Activated CD4-positive, alpha-beta T cell treated with anti-CD3 and anti-CD28 coated beads for 4 hours (primary cell): Measurements from ENCODE around the gene WASHC3.
"Not testable (repeated sequence)": the region's sequence is repeated elsewhere in the genome, so short reads cannot be mapped to it uniquely, and the experiment has no call there.

Experiments used
- DNase-seq, 2 donors: peaks; one replicate each; pipeline ENCODE4 v3.0.0-alpha.2; 2020

Gene WASHC3

DNA sequence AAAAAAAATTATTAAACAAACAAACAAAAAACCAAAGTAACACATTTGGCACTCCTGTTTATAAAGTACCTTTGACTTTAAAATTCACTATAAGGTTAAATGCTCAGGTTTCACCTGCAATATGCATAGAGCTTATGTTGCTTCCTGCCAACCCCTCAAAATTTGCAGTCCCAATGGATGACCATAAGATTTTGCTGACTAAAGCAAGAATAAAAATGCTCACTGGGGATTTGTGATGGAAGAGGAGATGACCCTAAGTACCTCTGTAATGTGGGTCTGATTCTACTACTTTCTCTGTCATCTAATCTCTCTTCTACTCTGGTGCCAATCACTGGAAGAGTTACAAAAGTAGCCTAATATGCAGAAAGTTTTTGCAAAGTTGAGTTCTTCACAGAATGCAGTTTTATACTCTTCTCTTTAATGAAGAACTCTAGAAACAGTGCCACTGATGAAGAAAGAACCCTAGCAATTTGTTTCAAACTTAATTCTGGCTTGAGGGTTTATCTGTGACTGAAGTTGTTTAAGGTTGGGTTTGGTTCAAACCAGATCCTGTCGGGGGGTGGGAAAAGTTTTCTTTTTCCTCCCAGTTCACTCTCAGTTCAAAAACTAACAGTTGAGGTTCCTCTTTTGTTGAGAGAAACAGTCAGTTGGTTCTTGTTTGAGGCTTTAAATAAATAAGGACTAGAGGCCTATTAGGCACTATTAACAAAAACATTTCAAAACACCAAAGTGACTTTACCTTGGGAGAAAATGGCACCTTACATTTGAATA is 10.9 kb downstream of the WASHC3 start:
- DNase-seq = no peak

DNA sequence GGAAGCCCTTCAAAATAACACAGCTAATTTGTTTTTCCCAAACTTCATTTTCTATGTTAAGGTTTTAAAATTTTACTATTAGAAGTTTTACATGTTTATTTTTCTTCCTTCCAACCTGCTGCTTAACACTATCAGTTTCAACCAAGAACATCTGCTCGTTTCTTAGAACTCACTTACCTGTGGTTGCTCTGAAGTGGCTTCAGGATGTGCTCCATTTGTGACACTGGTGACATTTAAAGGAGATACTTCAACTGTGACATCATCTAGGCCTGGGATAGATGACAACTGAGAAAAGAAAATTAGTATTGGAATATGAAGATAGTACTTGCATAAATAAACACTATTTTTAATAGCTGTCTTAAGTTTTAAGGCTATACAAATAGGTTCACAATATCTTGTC is 17.9 kb downstream of the WASHC3 start:
- peak in 1 of 2 donors; percentile 28 for DNase-seq

DNA sequence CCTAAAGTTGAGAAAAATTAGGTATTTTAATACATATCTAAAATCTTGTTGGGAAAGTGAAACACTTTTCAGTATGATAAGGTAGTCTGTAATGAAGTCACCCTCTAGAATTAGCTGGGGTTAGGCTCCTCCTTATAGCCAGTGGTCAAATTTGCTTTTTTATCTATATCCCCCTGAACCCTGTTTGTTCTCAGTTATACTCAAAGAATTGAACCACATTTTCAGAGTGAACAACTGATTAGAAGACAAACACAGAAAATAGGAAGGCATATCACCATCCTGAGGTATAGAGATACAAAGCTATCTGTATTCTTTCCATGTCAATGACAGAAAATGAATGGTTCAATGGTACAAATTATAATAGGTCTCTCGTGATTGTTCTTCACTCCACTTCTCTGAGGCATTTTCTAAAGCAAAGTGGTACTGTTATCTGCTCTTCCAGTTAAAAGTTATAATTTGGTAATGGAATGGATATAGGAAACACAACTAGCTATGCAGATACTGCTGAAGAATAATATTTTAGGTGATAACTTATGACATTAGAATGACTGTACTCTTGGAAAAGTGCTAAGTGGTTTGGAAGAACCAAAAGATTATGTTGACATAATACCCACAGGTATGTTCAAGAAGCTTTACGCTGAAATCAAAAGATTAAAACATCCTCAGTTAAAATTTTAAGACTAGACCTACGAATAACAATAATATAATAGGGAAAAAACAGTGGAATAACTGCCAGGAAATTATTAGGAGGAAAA is 27.6 kb downstream of the WASHC3 start:
- DNase-seq = no peak

DNA sequence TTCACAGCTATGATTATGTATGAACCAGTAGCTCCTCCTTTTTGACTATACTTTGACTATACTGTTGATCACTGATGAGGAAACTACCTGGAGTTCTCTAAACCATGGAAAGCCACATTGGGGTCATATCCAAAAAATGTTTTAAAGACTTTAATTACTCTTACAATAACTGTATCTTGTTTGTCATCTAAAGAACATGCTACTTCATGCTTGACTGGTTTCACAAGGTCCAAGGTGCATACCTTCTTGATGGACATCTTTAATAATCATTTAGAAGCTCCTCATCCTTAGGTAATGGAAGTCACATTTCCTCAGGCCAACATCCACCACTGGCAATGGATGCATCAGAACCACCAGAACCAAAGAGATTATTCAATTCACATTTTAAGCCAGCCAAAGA is 29.9 kb downstream of the WASHC3 start:
- DNase-seq = no peak

DNA sequence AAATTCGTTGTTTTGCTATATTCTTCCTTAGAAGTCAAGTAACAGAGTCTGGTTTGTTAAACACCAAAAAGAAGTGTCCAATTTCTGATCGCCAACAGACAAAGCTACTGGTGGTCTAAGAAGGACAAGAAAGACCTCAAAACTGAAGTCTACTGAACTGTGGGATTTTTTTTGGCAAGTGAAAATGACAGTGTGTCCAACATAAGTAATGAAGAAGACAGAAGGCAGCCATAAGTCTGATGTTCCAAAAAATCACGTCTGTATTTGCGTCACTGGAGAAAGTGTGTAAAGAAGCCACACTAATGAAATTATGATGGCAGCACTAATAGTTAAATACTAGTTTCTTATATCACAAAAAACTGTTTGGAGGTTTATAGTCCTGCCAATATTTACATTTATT is 32.6 kb downstream of the WASHC3 start:
- no peak for DNase-seq

DNA sequence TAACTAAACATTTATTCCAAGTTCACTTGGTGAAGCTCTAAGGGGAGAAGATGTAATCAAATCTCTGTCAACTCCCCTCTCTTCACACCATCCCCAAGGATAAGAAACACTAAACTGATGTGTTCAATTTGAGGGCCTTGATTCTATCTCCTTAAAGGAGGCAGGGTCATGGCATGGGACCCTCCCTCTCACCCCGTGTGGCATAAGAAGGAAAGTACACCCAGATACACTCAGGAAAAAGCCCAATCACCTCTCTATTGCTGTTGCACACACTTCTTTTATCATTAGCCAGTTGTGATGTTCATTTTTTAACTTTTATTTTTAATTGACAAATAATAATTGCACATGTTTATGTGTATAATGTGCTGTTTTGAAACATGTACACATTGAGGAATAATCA is 35.1 kb downstream of the WASHC3 start:
- DNase-seq = no peak

DNA sequence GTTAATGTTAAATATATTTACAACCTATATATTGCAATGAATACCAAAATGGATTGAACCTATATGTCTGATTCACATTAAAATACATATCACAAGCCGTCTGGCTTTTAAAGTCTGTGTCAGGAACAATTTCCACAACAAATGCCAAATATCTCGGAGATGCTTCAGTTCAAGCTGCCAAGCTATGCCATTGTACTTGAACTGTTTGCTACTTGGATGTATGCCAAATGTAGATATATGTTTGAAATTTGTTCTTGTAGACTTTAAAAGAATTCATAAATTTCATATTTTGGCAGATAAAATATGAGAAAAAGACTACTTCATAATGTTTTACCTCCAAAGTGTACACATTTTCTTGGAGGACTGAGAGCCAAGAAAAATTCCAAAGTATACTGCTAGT is 37.0 kb downstream of the WASHC3 start:
- DNase-seq = no peak

DNA sequence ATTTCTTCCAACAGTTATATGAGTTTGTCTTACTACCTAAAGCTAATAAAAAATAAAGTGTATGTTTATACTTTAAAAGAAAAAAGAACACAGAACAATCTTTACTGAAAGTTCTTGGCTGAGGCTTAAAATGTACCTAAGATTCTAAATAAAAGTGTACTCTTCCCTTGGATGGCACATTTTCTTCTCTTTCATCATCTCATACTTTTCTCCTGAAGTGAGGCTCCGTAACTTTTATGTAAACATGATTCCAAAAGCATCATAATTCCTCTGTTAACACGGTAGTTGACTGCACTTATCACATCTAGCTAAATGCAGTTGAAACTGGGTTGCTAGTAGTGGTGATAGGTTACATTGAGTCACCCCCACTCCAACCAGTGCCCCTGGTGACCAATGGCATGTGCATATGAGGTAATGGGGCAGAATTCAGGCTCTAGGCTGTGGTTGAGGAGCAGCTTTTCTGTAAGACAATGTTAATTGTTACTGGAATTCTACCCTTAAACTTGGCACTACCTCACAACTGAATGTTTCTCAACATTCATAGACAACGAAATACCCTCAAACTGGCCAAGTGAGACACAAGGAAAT is 38.4 kb downstream of the WASHC3 start:
- DNase-seq = no peak

DNA sequence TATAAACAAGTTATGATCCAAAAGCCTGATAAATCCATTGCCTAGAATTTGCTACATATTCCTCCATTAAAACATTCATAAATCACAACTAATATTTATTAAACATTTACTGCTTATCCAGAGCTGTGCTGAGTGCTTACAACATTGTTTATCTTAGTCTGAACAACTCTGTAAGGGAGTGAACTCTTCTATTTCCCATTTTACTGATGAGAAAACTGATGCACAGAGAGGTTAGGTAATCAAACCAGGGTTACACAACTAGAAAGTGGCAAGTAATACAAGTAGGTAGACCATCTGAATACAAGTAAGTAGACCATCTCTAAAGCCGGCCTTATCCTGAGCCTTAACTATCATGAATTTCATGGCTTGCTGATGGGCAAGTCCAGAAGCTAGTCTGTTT is 39.5 kb downstream of the WASHC3 start:
- no peak for DNase-seq

DNA sequence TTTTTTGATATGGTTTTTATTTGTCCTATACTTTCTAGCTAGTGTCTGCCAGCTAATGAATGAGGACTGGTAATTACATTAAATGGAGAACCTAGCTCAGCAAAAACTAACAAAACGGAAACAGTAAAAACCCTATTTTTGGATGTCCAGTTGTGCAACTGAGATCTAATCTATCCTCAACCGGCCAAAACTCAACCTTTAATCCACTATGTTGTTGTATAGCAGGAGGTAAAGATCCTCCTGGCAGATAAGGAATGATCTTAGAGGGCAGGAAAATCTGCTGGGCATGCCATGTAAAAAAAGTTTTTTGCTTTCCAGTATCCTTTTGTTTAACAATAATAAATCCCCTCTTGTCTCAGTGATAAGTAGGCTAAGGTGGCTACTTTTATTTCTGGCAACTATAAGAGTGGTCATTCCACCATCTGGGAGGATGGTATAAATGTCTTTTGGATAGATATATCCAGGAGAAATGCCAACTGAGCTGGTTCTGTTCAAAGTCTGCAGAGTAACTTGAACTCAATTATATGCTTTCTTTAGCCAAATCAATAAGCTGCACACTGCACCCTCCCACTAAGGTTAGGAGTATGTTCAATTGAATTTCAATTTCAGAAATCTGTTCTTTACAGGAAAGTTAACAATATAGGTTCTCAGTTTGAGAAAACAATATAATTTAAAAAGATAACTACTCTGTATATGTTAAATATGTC is 40.1 kb downstream of the WASHC3 start:
- no peak for DNase-seq

DNA sequence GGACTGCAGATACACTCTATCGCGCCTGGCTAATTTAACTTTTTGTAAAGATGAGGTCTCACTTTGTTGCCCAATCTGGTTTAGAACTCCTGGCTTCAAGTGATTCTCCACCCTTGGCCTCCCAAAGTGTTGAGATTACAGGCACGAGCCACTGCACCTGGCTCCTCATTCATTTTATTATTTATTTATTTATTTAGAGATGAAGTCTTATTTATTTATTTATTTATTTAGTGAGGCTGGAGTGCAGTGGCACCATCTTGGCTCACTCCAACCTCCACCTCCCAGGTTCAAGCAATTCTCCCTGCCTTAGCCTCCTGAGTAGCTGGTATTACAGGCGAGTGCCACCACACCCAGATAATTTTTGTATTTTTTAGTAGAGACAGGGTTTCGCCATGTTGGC is 43.2 kb downstream of the WASHC3 start:
- not testable (repeated sequence) for DNase-seq

DNA sequence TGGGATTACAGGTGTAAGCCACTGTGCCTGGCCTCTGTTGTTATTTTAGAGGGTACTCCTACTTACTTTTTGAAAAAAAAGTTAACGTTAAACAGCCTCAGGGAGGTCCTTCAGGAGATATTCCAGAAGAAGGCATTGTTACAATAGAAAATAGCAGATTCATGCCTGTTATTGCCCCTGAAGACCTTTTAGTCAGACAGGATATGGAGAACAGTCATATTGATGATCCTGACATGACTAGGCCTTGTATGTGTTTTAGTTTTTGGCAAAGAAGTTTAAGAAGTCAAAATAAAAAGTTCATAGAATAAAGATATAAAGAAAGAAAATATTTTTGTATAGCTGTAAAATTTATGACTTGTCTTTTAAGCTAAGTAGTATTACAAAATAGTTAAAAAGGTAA is 45.3 kb downstream of the WASHC3 start:
- DNase-seq = no peak

DNA sequence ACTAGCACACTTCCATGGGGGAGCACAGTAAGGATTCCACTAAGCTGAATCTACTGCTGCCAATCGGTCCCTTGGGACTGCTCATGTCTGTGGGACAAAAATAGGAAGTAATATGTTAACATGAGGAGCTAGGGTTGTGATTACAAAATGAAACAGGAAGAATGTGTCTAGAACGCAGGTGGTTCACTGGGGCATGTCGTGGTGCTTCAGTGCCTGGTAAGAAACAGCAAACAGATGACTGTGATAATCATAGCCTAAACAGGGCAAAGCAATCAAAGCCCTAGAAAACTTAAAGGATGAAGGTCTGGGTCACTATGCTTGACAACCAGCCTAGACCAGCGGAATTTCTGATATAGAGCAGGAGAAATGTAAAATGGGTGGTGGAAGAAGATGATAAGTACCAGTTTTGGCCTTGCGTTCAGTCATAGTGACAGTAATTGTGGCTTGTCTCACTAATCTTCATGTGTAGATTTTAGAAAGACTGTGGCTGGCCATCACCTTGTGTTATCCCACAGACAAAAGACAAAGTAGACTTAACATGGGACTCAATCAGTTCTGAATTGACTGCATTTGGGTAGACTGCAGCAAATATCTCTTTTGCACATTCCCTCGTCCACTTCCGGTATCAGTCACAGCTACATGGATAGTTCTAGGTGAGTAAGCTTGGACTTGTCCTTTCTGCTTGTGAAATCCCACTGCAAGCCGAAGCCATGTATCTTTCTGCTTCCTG is 51.4 kb downstream of the WASHC3 start:
- no peak for DNase-seq

DNA sequence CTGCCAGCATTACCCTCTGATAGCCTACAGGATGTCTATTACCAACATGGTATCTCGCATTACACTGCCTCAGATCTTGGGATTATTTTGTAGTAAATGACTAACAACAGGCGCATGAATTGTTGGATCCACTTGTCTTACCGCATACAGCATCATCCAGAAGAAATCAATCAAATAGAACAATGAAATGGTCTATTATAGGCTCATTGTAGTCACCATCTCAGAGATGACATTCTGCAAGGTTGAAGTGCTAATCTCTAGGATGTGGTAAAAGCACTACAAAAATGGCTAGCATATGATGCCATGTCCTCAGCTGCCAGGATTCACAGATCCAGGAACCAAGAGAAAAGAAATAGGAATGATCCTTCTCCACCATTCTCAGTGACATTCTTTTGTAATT is 52.0 kb downstream of the WASHC3 start:
- DNase-seq = no peak

DNA sequence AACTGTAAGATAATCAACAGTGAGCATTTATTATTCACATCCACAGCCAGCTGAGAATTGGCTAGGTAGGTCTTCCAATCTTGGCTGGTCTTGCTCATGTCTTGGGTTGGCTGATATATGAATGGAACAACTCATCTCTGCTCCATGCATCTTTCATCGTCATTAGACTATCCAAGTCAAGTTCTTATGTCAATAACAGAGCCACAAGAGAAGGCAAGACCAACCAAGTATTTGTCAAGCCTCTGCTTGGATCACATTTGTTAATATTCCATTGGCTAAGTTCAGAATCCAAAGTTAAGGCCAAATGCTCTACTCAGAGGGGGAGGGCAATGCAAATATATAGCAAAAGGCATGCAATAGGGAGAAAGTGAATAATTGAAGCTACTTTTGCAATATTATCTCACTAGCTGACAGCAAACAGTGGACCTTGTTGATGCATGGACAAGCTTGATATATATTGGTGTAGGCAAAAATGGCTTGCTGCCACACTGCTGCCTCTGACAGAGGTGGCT is 53.1 kb downstream of the WASHC3 start:
- DNase-seq = no peak

DNA sequence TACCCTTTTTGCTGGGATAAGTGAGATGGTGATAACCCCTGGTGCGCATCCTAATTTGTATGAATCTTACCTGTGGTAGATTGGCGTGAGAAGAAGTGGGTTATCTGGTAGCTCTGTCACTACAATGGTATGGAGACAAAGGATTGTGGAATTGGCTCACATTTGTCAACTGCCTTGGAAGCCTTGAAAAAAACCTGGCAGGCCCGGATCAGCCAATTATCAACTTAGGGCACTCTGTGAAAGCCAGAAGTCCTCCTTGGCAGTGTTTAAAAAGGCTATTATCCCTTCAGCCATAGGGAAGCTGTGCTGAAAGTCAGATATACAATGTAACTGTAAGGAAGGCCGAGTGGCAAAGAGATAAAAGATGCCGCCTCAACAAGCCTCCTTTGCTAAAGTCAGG is 56.5 kb downstream of the WASHC3 start:
- no peak for DNase-seq

DNA sequence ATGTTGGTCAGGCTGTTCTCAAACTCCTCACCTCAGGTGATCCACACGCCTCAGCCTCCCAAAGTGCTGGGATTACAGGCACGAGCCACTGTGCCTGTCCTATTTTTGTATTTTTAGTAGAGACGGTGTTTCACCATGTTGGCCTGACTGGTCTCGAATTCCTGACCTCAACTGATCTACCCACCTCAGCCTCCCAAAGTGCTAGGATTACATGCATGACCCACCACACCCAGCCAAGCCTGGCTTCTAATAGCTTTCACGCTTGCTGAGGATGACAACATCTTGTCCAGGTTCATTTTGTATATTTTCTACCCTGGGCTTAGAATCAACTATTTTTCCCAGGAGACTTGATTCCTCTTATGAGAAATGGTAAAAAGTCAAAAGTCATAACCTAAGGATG is 64.7 kb downstream of the WASHC3 start:
- no peak for DNase-seq

DNA sequence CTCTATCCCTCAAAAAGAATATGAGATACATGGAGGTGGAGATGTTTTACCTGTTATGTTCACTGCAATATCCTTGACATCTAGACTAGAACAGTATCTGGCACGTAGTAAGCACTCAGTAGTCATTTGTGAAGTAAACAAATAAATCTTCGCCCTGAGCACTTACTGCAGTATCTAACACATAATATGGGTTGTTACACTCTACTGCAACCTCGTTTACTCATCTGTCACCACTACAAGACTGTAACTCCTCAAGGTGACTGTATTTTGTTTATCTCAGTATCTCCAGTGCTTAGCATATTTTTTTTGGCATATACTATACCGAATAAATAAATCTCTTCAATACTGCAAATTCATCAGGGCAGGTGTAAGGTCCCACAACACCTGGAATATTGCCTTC is 66.1 kb downstream of the WASHC3 start:
- DNase-seq = no peak

DNA sequence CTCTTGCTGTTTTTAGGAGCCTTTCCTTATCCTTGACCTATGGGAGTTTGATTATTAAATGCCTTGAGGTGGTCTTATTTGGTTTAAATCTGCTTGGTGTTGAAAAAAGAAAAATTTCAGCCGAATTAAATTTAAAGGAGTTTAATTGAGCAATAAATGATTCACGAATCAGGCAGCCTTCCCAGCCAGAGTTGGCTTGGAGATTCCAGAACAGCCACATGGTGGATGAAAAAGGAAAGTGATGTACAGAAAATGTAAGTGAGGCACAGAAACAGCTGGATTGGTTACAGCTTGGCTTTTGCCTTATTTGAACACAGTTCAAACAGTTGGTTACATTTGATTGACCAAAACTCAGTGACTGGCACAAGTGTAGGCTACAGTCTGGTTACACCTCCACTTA is 69.7 kb downstream of the WASHC3 start:
- DNase-seq = no peak

DNA sequence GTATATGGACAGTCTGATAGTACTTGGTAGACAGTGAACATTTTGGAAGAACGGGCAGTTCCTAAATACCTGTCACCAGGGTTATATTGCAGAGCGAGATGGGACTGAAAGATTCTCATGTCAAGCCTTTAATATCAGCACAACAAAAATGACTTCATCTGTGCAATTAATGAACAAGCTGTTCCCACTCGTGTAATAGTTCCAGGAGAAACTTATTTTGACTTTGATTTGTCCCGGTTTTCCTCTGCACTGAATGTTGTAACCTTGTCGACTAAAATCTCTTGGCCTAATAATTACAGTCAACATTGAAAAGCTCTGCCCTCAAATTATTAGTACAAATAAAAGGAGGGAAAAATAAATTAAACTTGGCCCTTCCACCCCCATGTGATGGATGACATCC is 79.5 kb downstream of the WASHC3 start:
- no peak for DNase-seq

DNA sequence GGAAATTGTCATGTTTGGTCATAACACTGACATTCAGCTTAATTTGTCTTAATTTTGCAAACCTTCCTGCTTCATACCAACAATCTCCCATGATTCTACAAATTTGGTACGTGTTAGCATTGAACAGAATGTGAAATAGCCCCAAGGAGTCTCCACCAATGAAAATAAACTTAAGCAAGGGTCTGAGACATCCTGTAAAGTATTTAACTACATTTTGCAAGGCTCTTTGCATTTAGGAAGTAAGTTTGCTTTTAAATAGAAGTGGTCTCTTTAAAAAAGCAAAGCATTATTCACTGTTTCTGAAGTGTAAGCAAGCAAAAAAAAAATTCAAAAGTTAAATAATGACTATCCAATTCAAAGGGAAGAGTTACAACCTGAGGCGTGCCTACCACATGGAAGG is 79.9 kb downstream of the WASHC3 start:
- no peak for DNase-seq

DNA sequence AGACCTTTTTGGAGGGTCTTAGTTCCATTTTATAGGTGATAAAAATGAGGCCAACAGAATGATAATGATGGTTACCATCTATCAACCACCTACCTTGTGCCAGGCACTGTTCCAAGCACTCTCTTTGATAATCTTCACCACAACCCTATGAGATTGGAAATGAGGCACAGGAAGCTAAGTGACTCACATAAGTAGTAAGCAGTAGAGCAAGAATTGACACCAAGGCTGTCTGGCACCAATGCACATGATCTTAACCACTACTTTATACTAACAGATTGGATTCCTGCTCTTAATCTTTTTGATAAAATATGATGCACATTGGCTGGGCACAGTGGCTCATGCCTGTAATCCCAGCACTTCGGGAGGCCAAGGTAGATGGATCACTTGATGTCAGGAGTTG is 93.0 kb downstream of the WASHC3 start:
- DNase-seq = no peak

DNA sequence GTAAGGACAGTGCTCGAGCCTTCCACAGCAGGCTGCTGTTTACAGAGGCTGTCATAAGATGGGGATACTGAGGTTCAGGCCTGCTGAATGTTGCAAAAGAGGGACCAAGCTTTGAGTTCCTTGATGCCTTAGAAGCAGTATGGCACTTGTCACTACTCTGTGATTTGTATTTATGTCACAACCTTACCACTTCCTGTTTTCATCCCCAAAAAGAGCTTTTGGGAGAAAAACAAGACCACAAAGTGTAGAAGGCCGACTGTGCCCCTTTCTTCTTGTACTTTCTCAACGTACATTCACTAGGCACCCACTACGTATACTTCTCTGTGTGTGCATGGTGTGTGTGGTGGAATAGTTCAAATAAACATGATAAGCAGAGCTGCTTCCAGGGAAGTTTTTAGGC is 94.3 kb downstream of the WASHC3 start:
- no peak for DNase-seq
